ENCODE measurements around the gene ELOVL1.
"Not testable (repeated sequence)": the region's sequence is repeated elsewhere in the genome, so short reads cannot be mapped to it uniquely, and the experiment has no call there.

Gene ELOVL1

GRCh38 chr1:43367904-43368645 lies at the start of gene ELOVL1:
Gene ELOVL1, minus strand, starts transcription at chr1:43368011. Its CDS starts 2,402 bp downstream, at chr1:43365609.
- DNase-seq (ENCODE audit: low spot score) = peak; percentile 96

- no peak for DNase-seq (ENCODE audit: low spot score)
These were observed 48.1 kb upstream of the ELOVL1 start for GRCh38 chr1:43415901-43416300.

- peak; percentile 43 for DNase-seq (ENCODE audit: low spot score)
These were observed 46.9 kb upstream of the ELOVL1 start for GRCh38 chr1:43414634-43415223.

GRCh38 chr1:43413426-43413825 lies 45.6 kb upstream of the ELOVL1 start:
- DNase-seq (ENCODE audit: low spot score) = not testable (repeated sequence)

GRCh38 chr1:43410571-43410970 lies 42.8 kb upstream of the ELOVL1 start:
- no peak for DNase-seq (ENCODE audit: low spot score)

- no peak for DNase-seq (ENCODE audit: low spot score)
These were observed 38.0 kb upstream of the ELOVL1 start for GRCh38 chr1:43405876-43406234.

GRCh38 chr1:43405219-43405875 lies 37.5 kb upstream of the ELOVL1 start:
- no peak for DNase-seq (ENCODE audit: low spot score)

GRCh38 chr1:43404353-43404752 lies 36.5 kb upstream of the ELOVL1 start:
- no peak for DNase-seq (ENCODE audit: low spot score)

- DNase-seq (ENCODE audit: low spot score) = no peak
These were observed 34.5 kb upstream of the ELOVL1 start for GRCh38 chr1:43402089-43402865.

- DNase-seq (ENCODE audit: low spot score) = not testable (repeated sequence)
These were observed 32.6 kb upstream of the ELOVL1 start for GRCh38 chr1:43400441-43400840.

- DNase-seq (ENCODE audit: low spot score) = no peak
These were observed 30.4 kb upstream of the ELOVL1 start for GRCh38 chr1:43398227-43398626.

GRCh38 chr1:43396059-43396458 lies 28.2 kb upstream of the ELOVL1 start:
- no peak for DNase-seq (ENCODE audit: low spot score)

- no peak for DNase-seq (ENCODE audit: low spot score)
These were observed 27.7 kb upstream of the ELOVL1 start for GRCh38 chr1:43395523-43395922.

- no peak for DNase-seq (ENCODE audit: low spot score)
These were observed 24.9 kb upstream of the ELOVL1 start for GRCh38 chr1:43392702-43393101.

GRCh38 chr1:43389326-43390313 lies 21.8 kb upstream of the ELOVL1 start, which contains the start of the genes MED8 and SZT2:
Gene MED8, minus strand, starts transcription at chr1:43389800. Its CDS starts 36 bp downstream, at chr1:43389764.
Gene SZT2, plus strand, starts transcription at chr1:43389899. Its CDS starts 70 bp downstream, at chr1:43389969.
- peak; percentile 94 for DNase-seq (ENCODE audit: low spot score)

GRCh38 chr1:43388613-43389012 lies 20.8 kb upstream of the ELOVL1 start:
- no peak for DNase-seq (ENCODE audit: low spot score)

GRCh38 chr1:43387976-43388599 lies 20.3 kb upstream of the ELOVL1 start:
- no peak for DNase-seq (ENCODE audit: low spot score)

GRCh38 chr1:43386676-43387075 lies 18.9 kb upstream of the ELOVL1 start:
- DNase-seq (ENCODE audit: low spot score) = no peak

- no peak for DNase-seq (ENCODE audit: low spot score)
These were observed 15.6 kb upstream of the ELOVL1 start for GRCh38 chr1:43383449-43383848.

GRCh38 chr1:43382027-43382779 lies 14.4 kb upstream of the ELOVL1 start:
- no peak for DNase-seq (ENCODE audit: low spot score)

Data from germinal center (tissue), 1 donor.